HG03025 (cell line): ENCODE measurements around the gene SLC25A43.
"Not testable (repeated sequence)": the region's sequence is repeated elsewhere in the genome, so short reads cannot be mapped to it uniquely, and the experiment has no call there.

ENCODE experiments used
- ATAC-seq: cut with Tn5 transposase; IDR thresholded peaks from one replicate; pipeline ENCODE4 v1.9.1; 2021; ENCODE audit warnings: mild to moderate bottlenecking, moderate library complexity; ENCODE audit not compliant: unreplicated experiment, low FRiP score

The SLC25A43 gene

DNA sequence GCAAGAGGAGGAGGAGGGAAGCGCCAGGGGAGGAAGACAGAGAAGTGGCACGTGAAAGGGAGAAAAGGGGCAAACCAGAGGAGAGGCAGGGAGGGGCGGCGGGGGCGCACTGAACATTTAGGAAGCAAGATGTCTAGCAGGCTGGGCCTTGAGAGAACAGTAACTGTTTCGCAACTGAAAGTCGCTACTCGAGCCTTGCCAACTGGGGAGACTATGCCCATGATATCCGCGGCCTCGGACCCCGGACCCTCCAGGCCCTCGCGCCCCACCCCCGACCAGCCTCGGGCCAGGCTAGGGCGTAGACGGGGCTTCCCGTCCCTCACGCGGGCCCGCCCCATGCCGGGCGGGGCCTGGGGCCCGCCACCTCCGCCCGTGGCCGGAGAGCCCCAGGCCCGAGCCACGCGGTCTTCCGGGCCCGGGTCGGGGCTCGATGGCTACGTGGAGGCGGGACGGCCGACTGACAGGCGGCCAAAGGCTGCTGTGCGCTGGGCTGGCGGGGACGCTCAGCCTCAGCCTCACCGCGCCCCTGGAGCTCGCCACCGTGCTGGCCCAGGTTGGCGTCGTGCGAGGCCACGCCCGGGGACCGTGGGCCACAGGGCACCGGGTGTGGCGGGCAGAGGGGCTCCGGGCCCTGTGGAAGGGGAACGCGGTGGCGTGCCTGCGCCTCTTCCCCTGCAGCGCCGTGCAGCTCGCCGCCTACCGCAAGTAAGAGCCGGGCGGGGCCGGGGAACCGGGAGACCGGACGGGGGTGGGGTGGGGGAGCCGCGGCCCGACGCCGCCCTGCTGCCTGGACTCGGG, at the start of gene SLC25A43:
Gene SLC25A43 (plus strand): TSS at position 363 of the 798 bp plus-strand sequence. CDS start 68 bp downstream, at position 431.
- ATAC-seq, result peak; percentile 78

DNA sequence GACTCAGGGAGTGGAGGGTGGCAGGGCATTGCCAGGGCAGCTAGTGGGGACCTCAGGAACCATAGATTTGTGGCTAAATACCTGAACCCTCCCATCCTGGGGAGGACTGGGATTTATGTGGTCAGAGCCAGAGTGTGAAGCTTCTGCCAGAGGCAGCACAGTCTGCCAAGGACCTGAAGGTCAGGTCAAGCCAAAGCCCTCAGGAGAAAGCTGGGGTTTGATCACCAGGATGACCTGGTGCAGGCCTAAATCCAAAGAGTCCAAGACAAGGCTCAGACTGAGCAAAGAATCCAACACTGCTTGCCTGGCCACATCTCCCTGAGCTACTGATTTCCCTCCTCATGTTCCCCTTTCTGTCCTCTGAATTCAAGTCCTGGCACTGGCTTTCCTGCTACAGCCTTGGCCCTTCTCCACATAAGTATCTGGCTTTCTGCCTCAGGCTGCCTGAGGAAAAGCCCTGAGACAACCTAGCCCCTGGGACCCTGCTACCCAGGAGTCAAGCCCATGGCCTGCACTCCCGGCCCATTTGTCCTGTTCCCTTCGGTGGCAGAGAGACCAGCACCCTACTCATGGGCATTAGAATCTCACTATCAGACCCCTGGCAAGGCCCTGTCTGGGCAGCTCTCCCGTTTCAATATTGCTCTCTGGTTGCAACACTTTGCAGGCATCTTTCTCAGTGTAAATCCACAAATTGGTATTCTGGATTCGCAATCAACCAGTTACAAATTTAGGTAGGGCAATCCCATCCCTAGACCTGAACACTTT, 39.3 kb upstream of the SLC25A43 start:
- ATAC-seq, result no peak

DNA sequence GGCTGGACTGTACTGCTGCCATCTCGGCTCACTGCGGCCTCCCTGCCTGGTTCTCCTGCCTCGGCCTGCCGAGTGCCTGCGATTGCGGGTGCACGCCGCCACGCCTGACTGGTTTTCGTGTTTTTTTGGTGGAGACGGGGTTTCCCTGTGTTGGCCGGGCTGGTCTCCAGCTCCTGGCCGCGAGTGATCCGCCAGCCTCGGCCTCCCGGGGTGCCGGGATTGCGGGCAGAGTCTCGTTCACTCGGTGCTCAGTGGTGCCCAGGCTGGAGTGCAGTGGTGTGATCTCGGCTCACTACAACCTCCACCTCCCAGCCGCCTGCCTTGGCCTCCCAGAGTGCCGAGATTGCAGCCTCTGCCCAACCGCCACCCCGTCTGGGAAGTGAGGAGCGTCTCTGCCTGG, 37.7 kb upstream of the SLC25A43 start:
- not testable (repeated sequence) for ATAC-seq

DNA sequence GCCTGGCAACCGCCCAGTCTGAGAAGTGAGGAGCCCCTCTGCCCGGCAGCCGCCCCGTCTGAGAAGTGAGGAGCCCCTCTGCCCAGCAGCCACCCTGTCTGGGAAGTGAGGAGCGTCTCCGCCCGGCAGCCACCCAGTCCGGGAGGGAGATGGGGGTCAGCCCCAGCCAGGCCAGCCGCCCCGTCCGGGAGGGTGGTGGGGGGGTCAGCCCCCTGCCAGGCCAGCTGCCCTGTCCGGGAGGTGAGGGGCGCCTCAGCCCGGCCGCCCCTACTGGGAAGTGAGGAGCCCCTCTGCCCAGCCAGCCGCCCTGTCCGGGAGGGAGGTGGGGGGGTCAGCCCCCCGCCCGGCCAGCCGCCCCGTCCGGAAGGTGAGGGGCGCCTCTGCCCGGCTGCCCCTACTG, 37.1 kb upstream of the SLC25A43 start:
- ATAC-seq, result not testable (repeated sequence)

DNA sequence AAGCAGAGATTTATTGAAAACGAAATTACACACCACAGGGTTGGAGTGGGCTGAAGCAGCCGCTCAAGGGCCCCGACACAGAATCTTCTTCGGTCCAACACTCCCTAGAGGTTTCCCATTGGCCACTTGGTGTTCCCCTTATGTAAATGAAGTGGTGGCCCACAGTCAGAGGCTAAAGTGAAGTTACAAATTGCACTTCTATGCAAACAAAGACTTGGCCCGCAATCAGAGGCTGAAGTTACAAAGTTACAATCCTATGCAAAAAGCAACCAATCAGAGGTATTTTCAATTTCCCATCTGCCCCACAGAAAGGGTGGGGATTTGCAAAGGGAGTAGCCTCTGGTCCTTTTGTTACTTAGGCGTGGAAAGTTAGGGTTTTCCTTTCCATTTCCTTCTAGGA, 35.7 kb upstream of the SLC25A43 start:
- no peak for ATAC-seq

DNA sequence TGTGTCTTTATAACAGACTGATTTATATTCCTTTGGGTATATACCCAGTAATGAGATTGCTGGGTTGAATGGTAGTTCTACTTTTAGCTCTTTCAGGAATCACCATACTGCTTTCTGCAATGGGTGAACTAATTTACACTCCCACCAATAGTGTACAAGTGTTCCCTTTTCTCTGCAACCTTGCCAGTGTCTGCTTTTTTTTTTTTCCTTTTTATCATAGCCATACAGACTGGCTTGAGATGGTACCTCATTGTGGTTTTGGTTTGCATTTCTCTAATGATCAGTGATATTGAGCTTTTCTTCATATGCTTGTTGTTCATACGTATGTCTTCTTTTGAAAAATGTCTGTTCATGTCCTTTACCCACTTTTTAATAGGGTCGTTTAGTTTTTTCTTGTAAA, 27.3 kb upstream of the SLC25A43 start:
- ATAC-seq, result not testable (repeated sequence)

DNA sequence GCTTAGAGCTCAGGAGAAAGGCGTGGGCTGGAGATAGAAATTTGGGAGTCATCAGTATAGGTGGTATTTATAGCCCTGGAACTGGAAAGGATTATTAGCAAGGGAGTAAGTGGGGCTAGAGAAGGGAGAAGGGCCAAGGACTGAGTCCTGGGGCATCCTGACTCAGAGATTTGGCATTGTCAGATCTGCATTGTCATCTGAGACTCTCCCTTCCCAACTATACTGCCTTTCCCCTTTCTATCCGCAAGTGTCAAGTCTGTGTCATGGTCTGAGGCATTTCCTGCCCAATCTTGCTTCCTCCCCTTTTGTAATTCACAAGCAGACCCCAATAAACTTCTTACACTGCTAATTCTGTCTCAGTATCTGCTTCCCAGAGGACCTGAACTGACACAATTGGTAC, 24.4 kb upstream of the SLC25A43 start:
- ATAC-seq, result no peak

DNA sequence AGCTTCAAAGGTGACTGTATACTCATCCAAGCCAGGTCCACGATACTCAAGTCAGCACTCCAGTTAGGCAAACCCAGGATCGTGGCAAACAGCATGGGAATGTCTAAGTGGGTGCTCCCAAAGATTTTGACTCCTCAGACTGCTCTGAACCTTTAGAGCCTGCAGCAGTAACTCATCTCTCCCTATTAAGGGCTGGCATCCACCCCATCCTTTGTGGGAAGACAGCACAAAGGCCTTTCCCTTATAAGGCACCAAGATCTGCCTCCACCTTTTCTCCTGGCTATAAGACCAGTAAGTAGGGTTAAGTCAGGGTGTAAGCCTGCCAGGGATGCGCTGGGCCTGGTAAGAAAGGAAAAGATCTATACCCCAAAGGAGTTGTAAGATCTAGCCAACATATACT, 23.6 kb upstream of the SLC25A43 start:
- ATAC-seq, result no peak

DNA sequence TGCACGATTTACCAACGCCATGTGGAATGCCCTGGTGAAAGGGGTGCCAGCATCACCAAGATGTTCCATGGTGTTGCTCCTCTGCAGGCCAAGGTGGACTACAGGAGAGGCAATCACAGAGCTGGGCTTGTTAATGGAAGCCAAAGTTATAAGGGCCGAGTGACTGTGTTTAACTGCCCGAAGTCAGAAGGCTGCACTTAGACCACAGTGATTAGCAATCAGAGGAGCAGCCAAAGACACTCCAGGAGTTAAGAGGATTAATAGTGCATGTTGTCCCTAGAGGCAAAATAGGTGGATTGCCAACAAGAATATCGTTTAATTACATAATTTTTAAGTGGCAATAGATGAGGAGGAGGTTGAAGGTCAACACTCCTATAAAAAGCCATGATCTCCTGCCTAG, 22.8 kb upstream of the SLC25A43 start:
- no peak for ATAC-seq

DNA sequence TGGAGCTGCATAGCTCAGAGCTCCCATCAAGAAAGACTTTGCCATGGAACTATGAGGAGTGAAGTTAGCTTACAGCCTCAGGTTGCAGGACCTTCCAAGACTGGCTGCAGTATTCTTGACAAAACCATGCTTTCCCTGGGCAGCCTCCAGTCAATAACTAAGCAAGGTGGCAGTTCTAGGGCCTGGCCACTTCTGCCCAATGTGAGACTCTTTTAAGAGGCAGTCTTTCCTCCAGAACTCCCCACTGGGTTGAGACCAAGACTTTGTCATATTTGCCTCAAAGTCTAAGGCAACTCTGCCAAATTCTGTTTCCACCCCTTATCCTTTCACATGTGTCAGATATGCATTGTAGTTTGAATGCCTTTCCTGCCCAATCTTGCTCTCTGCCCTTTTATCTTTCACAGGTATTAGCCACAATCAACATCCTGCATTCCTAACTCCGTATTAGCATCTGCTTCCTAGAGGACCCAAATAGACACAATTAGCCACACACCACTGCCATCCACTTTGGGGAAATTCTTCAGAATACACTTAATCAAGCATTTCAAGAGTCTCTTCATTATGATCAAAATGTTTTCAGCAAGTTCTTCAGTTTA, 17.7 kb upstream of the SLC25A43 start:
- no peak for ATAC-seq

DNA sequence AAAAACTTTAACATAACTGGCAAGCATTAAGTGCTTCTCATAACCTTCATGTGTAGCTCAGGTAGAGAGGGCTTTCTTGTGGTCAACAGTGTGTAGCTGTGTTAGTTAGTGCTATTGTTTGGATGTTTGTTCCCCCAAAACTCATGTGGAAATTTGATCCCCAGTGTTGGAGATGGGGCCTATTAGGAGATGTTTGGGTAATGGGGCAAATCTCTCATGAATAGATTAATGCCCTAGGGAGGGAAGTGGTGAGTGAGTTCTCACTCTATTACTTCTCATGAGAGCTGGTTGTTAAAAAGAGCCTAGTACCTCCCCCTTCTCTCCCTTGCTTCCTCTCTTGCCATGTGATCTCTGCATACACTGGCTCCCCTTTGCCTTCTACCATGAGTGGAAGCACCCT, 16.5 kb upstream of the SLC25A43 start:
- no peak for ATAC-seq

DNA sequence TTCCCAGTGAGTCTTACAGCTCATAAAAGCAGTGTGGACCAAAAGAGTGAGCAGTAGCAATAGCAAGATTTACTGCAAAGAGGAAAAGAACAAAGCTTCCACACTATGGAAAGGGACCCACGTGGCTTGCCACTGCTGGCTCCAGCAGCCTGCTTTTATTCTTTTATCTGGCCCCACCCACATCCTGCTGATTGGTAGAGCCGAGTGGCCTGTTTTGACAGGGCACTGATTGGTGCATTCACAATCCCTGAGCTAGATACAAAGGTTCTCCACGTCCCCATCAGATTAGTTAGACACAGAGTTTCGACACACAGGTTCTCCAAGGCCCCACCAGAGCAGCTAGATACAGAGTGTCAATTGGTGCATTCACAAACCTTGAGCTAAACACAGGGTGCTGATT, 12.5 kb upstream of the SLC25A43 start:
- not testable (repeated sequence) for ATAC-seq

DNA sequence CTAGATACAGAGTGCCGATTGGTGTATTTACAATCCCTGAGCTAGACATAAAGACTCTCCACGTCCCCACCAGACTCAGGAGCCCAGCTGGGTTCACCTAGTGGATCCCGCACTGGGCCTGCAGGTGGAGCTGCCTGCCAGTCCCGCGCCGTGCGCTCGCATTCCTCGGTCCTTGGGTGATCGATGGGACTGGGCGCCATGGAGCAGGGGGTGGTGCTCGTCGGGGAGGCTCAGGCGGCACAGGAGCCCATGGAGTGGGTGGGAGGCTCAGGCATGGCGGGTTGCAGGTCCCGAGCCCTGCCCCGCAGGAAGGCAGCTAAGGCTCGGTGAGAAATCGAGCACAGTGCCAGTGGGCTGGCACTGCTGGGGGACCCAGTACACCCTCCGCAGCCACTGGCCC, 11.7 kb upstream of the SLC25A43 start:
- ATAC-seq, result not testable (repeated sequence)

DNA sequence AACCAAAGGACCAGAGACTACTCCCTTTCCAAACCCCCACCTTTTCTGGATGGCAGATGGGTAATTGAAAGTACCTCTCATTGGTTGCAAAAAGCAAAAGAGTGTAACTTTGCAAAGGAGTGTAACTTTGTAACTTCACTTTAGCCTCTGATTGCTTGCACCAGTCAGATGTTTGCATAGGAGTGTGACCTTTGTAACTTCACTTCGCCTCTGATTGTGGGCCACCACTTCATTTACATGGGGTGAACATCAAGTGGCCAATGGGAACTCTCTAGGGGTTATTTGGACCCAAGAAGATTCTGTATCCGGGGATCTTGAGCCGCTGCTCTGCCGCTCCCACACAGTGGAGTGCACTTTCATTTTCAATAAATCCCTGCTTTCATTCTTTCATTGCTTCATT, 9.9 kb upstream of the SLC25A43 start:
- no peak for ATAC-seq

DNA sequence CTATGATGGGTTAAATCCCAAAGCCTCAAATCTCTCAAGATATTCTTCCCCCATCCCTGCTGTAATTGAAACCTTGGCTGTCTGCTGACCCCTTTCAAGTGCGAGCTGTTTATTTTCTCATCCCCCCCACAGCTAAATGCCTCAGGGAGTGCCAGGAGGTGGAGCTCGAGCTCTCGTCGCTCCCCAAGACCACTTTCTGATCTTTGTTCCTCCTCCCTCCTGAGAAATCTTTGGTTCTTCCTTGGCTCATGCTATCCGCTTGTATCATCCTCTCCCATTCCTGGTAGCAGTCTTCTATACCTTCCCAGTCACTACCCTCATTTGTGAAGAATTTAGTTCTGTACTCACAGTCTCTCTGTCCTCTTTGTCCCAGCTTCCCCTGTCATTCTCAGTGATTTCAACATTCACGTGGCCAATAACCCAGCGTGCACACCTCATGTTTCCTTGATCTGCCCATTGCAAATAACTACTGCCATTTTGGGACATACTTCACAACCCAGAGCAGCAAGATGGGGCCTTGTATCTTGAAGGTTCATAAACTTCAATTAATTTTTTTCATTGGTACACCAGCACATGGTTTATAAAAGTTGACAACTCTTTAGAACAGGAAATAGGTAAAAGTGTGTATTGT, 9.2 kb upstream of the SLC25A43 start:
- no peak for ATAC-seq

DNA sequence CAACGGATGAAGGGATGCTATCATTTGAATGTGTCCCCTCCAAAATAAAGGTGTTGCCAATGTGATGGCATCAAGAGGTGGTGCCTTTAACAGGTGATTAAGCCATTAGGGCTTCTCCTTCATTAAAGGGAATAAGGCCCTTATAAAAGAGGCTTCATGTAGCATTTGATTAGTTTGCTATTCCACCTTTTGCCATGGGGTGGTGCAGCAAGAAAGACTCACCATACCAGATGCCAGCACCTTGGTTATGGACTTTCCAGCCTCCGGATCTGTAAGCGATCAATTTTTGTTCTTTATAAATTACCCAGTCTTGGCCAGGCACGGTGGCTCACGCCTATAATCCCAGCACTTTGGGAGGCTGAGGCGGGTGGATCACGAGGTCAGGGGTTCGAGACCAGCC, 7.9 kb upstream of the SLC25A43 start:
- ATAC-seq, result no peak

DNA sequence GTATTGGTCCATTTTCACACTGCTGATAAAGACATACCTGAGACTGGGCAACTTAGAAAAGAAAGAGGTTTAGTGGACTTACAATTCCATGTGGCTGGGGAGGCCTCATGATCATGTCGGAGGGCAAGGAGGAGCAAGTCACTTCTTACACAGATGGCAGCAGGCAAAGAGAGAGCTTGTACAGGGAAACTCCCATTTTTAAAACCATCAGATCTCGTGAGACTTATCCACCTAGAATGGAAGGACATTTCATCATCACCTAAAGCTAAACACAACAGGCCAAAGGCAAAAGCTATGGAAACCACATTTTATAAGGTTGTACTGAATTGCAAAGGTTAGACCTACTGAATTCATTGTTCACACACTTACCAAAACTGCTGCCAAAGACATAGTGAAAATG, 6.0 kb upstream of the SLC25A43 start:
- no peak for ATAC-seq

DNA sequence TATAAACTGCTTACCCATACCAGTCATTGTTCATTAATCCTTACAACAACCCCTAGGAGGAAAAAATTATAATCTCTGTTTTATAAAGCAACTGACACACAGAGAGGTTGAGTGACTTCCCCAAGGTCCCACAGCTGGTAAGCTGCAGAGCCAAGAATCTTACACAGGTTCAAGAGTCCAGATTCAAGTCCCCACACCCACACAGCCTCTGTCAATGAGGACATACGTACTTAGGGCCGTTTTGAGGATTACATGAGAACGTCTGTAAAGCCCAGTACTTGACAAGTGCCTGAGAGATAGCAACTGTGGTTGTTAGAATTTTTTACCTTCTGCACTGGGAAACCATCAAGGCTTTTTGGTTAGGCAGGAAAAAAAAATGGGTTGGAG, 556 bp upstream of the SLC25A43 start:
- ATAC-seq, result peak; percentile 8

DNA sequence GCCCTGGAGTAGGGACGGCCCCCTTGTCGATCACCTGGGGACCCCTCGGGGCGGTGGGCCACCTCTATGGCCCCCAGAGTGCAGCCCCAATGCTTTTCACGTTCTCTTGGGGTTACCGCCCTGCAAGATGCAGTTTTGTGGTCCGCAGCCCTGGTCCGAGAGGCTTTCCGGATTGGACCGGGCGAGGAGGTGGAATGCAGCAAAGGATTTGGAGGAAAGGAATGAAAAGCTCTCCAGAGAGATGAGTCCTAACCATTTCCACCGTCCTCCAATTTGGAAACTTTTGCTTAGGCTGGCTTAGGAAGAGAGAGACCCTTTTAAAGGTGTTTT, 601 bp downstream of the SLC25A43 start:
- peak; percentile 5 for ATAC-seq

DNA sequence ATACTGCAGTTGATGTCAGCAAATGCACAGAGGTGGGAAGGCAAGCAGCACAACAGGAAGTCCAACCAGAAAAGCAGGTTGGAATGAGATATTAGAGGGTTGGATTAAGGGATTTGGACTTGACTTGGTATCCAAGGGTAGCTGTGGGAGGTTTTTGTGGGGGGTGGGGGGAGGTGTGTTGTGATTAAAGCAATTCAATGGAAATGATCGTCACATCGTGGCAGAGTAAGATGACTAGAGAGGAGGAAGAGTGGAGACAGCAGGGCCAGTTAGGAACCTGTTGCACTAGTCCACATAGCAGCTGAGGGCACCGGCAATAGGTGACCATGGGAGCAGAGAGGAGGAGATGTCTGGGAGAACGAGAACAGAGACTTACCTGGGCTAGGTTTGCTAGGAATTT, 2.4 kb downstream of the SLC25A43 start:
- ATAC-seq, result no peak

DNA sequence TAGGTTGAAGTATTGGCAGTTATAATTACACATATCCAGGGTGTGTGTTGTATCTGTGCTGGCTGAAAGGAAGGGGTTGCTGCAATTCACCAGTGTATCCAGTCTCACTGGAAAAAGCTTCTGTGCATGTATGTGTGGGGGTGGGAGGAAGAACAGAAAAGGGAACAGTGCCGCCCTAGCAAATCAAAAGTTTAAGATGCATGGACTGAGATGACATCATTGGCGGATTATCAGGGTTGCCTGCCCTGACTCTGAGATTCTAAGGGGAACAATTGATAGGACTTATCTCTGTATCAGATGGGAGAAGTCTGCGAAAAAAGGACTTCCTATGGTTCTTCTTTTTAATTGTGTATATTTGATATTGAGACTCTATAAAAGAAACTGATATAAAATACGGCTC, 3.5 kb downstream of the SLC25A43 start:
- ATAC-seq, result no peak
